Thyroid gland (tissue), 4 donors: ENCODE measurements around the gene PPM1G.

Source experiments
- CTCF ChIP-seq, 6 experiments: fragments of 200-600 bp in 3 of 6; fragments of 450-650 bp in 3 of 6; sonication (generic) in 3 of 6; IDR thresholded peaks; one replicate each; pipeline ENCODE4 v1.5.1; 2016 to 2019; ENCODE audit warnings: antibody characterized with exemption in 6 of 6, mild to moderate bottlenecking in 2 of 6, inconsistent platforms in 1 of 6, moderate library complexity in 1 of 6
- POLR2A ChIP-seq, 2 donors: fragments of 450-650 bp; IDR thresholded peaks; one replicate each; pipeline ENCODE4 v1.6.1; 2017; ENCODE audit warnings: antibody characterized with exemption in 2 of 2, mild to moderate bottlenecking in 2 of 2, moderate library complexity in 1 of 2

- TF ChIP-seq POLR2A (IDR thresholded peaks at IDR 0.05) (no peak), CTCF (IDR thresholded peaks at IDR 0.05) (no peak)
Observed at GRCh38 chr2:27390822-27391679, 18.3 kb downstream of the PPM1G start.
